PC-3 (cell line): Measurements from ENCODE around the gene DAPL1. TPM values are rescaled to one million over a fixed set of nuclear protein-coding genes. Genes with fewer than 3 reads are reported as not detected.

Experiments used
- ATAC-seq: fragments of 200-7000 bp; cut with Tn5 transposase; 2 replicates; pipeline ENCODE4 v1.9.1; 2020; ENCODE audit warnings: mild to moderate bottlenecking, moderate library complexity
- BruUV-seq: library from RNA; stranded (reverse); fragments of 400-500 nt; replicated peaks from 2 replicates; lab custom pipeline; 2021; lab: Mats Ljungman, UMichigan
- CTCF ChIA-PET: fragments of 300-600 bp; sonication (Branson Sonifier 250); formaldehyde crosslinking; loops from one replicate; lab custom pipeline; 2022; ENCODE audit warnings: antibody characterized with exemption; lab: Charles Lee
- POLR2A ChIA-PET: fragments of 300-600 bp; sonication (Branson Sonifier 250); formaldehyde crosslinking; loops from one replicate; lab custom pipeline; 2022; ENCODE audit warnings: antibody characterized with exemption; ENCODE audit not compliant: unreplicated experiment; lab: Charles Lee
- DNase-seq: peaks from one replicate; pipeline ENCODE4 v3.0.0-alpha.2; 2015
- H2AFZ ChIP-seq: fragments of 300-600 bp; sonication (generic); 2 replicates; pipeline ENCODE4 v1.6.0; 2016; ENCODE audit warnings: antibody characterized with exemption, low read length
- H3F3A ChIP-seq: fragments of 300-600 bp; sonication (generic); one replicate; pipeline ENCODE4 v1.6.0; 2017; ENCODE audit warnings: antibody characterized with exemption, low read length, control low read depth, mild to moderate bottlenecking; ENCODE audit not compliant: unreplicated experiment
- H3K27ac ChIP-seq: fragments of 300-600 bp; sonication (generic); 2 replicates; pipeline ENCODE4 v1.5.1; 2016; ENCODE audit warnings: mild to moderate bottlenecking, low read length
- H3K27me3 ChIP-seq: fragments of 300-600 bp; sonication (generic); 2 replicates; pipeline ENCODE4 v1.6.1; 2016; ENCODE audit warnings: low read length, mixed read lengths
- H3K36me3 ChIP-seq: fragments of 300-600 bp; sonication (generic); 2 replicates; pipeline ENCODE4 v1.6.1; 2016; ENCODE audit warnings: low read depth, mixed run types, low read length, mixed read lengths
- H3K4me1 ChIP-seq: fragments of 300-600 bp; sonication (generic); 2 replicates; pipeline ENCODE4 v1.5.1; 2016; ENCODE audit warnings: low read length; ENCODE audit not compliant: insufficient read depth
- H3K4me2 ChIP-seq: fragments of 300-600 bp; sonication (generic); 2 replicates; pipeline ENCODE4 v1.6.0; 2016; ENCODE audit warnings: low read length
- H3K4me3 ChIP-seq: fragments of 300-600 bp; sonication (generic); 2 replicates; pipeline ENCODE4 v1.5.1; 2016; ENCODE audit warnings: mild to moderate bottlenecking, low read length, mixed read lengths
- H3K79me2 ChIP-seq: fragments of 300-600 bp; sonication (generic); 2 replicates; pipeline ENCODE4 v1.6.1; 2017; ENCODE audit warnings: low read length, mixed read lengths
- H3K9ac ChIP-seq: fragments of 300-600 bp; sonication (generic); 2 replicates; pipeline ENCODE4 v1.6.0; 2016; ENCODE audit warnings: mild to moderate bottlenecking, low read length
- H3K9me2 ChIP-seq: fragments of 300-600 bp; sonication (generic); replicated peaks from 2 replicates; pipeline ENCODE4 v1.6.1; 2016; ENCODE audit warnings: mixed run types, low read length, mixed read lengths
- H3K9me3 ChIP-seq: fragments of 300-600 bp; sonication (generic); 2 replicates; pipeline ENCODE4 v1.6.1; 2016; ENCODE audit warnings: low read length, mixed read lengths
- H4K20me1 ChIP-seq: fragments of 300-600 bp; sonication (generic); 2 replicates; pipeline ENCODE4 v1.6.1; 2016; ENCODE audit warnings: low read length, mixed read lengths
- EZH2 ChIP-seq: fragments of 300-600 bp; sonication (generic); IDR thresholded peaks from one replicate; pipeline ENCODE4 v1.6.1; 2017; ENCODE audit warnings: antibody characterized with exemption, mild to moderate bottlenecking, low read length; ENCODE audit not compliant: unreplicated experiment
- EZH2phosphoT487 ChIP-seq: fragments of 300-600 bp; sonication (generic); IDR thresholded peaks from 2 replicates; pipeline ENCODE4 v1.6.1; 2018; ENCODE audit warnings: mild to moderate bottlenecking, antibody characterized with exemption, low read length, borderline replicate concordance
- intact Hi-C: fragments of 100-400 bp; cut with micrococcal nuclease; formaldehyde crosslinking; loops from 2 replicates; pipeline ENCODE4 v1.9.0; 2023
- total RNA-seq: library from RNA; depleted of rRNA; stranded (reverse); fragments of >200 nt; gene quantifications from 2 replicates; pipeline ENCODE4 v1.2.3, GENCODE V29; 2014
- TF ChIP-seq, protein P1 (sequence below): fragments of 300-600 bp; sonication (generic); conservative IDR thresholded peaks from 2 replicates; pipeline ENCODE4 v1.5.1; 2017; ENCODE audit warnings: antibody characterized with exemption, low read depth, mild to moderate bottlenecking, low read length

Gene DAPL1
- total RNA-seq, 1 experiment from 2014 or later, result not detected

DNA sequence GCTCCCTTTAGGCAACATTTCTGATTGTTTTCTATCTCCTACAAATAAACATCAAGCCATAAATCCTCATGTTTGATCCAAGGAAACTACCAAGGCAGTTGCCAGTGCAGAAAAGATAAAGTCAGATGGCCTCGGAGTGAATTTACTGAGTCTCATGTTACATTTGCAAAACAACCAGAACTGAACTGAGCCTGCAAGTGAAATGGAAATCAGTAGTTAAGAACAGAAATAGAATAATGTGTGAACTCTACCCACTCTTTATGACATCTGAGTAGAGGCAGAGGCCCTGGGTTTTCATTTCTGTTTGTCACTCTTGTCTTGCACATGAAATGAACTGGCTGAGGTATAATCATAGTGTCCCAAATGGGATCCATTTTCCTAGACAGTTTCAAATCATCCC, 20.4 kb upstream of the DAPL1 start:
- Histone ChIP-seq H3K4me3 (no peak overlapping the region), H2AFZ (no peak overlapping the region), H4K20me1 (no peaks in the 10 kb centered on the region), H3K27me3 (no peaks in the 10 kb centered on the region), H3K79me2 (no peaks in the 10 kb centered on the region), H3K27ac (no peak overlapping the region), H3K9ac (no peak overlapping the region), H3K9me3 (no peaks in the 10 kb centered on the region), H3K36me3 (no peaks in the 10 kb centered on the region), H3K4me1 (no peaks in the 10 kb centered on the region), H3K4me2 (no peak overlapping the region), H3F3A (no peaks in the 10 kb centered on the region), H3K9me2 (no peaks in the 10 kb centered on the region)
- ChIA-PET POLR2A (no interaction called here), CTCF (no interaction called here)
- TF ChIP-seq EZH2phosphoT487 (no peak), EZH2 (no peak)
- ATAC-seq, result no peak
- DNase-seq, result no peak
- intact Hi-C loops, result no loop called here
- no TSS peak for BruUV-seq

DNA sequence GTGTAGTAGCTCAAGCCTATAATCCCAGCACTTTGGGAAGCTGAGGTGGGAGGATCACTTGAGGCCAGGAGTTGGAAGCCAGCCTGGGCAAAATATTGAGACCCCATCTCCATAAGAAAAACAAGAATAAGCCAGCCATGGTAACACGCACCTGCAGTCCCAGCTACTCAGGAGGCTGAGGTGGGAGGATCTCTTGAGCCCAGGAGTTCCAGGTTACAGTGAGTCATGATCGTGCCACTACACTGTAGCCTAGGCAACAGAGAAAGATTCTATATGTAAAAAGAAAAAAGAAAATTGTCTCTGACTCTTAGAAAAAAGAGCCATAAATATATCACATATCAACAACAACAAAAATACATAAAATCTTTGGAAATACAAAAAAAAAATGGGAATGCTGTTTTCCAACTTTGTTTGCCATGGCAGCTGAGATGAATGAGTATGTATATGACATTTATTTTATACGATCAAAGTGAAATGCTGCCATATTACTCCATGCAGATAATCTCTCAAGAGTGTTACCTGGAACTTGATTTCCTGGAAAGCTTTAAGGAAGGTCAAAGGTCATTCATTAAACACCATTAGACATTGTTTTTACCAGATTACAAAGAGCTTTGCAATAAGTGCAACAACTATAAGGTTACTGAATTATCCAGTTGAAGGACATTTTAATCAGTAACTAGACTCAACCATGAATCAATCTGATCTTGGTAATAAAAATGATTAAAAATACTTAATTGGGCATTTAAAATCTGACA, 19.7 kb upstream of the DAPL1 start:
- no peak overlapping the region for H3K9ac ChIP-seq
- POLR2A ChIA-PET, result no interaction called here
- BruUV-seq, result no TSS peak
- H3K27ac ChIP-seq, result no peak overlapping the region
- intact Hi-C loops, result no loop called here
- CTCF ChIA-PET, result no interaction called here
- H3K27me3 ChIP-seq, result no peaks in the 10 kb centered on the region
- H3K4me1 ChIP-seq, result no peaks in the 10 kb centered on the region
- no peaks in the 10 kb centered on the region for H3K79me2 ChIP-seq
- ATAC-seq (no peak), DNase-seq (no peak)
- TF ChIP-seq EZH2phosphoT487, result no peak
- TF ChIP-seq, protein P1, sequence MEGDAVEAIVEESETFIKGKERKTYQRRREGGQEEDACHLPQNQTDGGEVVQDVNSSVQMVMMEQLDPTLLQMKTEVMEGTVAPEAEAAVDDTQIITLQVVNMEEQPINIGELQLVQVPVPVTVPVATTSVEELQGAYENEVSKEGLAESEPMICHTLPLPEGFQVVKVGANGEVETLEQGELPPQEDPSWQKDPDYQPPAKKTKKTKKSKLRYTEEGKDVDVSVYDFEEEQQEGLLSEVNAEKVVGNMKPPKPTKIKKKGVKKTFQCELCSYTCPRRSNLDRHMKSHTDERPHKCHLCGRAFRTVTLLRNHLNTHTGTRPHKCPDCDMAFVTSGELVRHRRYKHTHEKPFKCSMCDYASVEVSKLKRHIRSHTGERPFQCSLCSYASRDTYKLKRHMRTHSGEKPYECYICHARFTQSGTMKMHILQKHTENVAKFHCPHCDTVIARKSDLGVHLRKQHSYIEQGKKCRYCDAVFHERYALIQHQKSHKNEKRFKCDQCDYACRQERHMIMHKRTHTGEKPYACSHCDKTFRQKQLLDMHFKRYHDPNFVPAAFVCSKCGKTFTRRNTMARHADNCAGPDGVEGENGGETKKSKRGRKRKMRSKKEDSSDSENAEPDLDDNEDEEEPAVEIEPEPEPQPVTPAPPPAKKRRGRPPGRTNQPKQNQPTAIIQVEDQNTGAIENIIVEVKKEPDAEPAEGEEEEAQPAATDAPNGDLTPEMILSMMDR, result no peak
- no peak for TF ChIP-seq EZH2
- H3K4me3 ChIP-seq, result no peak overlapping the region
- no peaks in the 10 kb centered on the region for H3K9me2 ChIP-seq
- no peak overlapping the region for H2AFZ ChIP-seq
- H4K20me1 ChIP-seq, result no peaks in the 10 kb centered on the region
- no peaks in the 10 kb centered on the region for H3K36me3 ChIP-seq
- no peak overlapping the region for H3K4me2 ChIP-seq
- no peaks in the 10 kb centered on the region for H3K9me3 ChIP-seq
- no peaks in the 10 kb centered on the region for H3F3A ChIP-seq

DNA sequence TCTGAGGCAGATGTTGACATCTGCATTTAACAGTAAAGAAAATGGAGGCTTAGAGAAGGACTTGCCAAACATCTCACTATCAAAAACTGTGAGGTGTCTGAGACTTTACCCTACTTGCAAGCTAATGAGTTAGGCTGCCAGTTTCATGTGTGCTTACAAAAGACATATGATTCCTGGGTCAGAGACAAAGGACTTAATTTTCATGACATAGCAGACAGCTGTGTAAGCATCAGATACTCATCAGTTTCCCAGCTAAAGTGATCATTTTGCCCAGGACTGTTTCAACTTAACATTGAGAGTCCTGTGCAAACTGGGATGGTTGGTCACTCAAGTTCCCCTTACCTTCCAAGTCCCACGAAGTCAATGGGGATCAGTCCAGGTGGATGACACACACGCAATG, 18.9 kb upstream of the DAPL1 start:
- H3K4me3 ChIP-seq, result no peak overlapping the region
- DNase-seq, result no peak
- CTCF ChIA-PET, result no interaction called here
- POLR2A ChIA-PET, result no interaction called here
- no peaks in the 10 kb centered on the region for H3F3A ChIP-seq
- TF ChIP-seq EZH2 (no peak), EZH2phosphoT487 (no peak)
- intact Hi-C loops, result no loop called here
- H3K27ac ChIP-seq, result no peak overlapping the region
- no peaks in the 10 kb centered on the region for H3K9me3 ChIP-seq
- H2AFZ ChIP-seq, result no peak overlapping the region
- H3K36me3 ChIP-seq, result no peaks in the 10 kb centered on the region
- H3K9me2 ChIP-seq, result no peaks in the 10 kb centered on the region
- H4K20me1 ChIP-seq, result no peaks in the 10 kb centered on the region
- ATAC-seq, result no peak
- H3K27me3 ChIP-seq, result no peaks in the 10 kb centered on the region
- H3K9ac ChIP-seq, result no peak overlapping the region
- no TSS peak for BruUV-seq
- no peaks in the 10 kb centered on the region for H3K79me2 ChIP-seq
- H3K4me2 ChIP-seq, result no peak overlapping the region
- no peaks in the 10 kb centered on the region for H3K4me1 ChIP-seq
